Activated CD8-positive, alpha-beta T cell treated with anti-CD3 and anti-CD28 coated beads for 36 hours (primary cell): ENCODE data around the gene TTC4. TPM values are rescaled to one million over a fixed set of nuclear protein-coding genes. Genes with fewer than 3 reads are reported as not detected.

ENCODE experiments used
- ATAC-seq: fragments of 200-7000 bp; cut with Tn5 transposase; one replicate; pipeline ENCODE4 v1.10.0; 2021; ENCODE audit warnings: mild to moderate bottlenecking, moderate library complexity
- CTCF ChIA-PET: fragments of 350-600 bp; sonication (Branson Sonifier 250); formaldehyde crosslinking; loops from one replicate; lab custom pipeline; 2021; ENCODE audit warnings: antibody characterized with exemption; lab: Charles Lee
- POLR2A ChIA-PET: fragments of 350-600 bp; sonication (Branson Sonifier 250); formaldehyde crosslinking; loops from one replicate; lab custom pipeline; 2021; ENCODE audit warnings: antibody characterized with exemption; lab: Charles Lee
- DNase-seq: peaks from one replicate; pipeline ENCODE4 v3.0.0-alpha.2; 2020
- H3K27ac Mint-ChIP-seq: one replicate; pipeline ENCODE4 v1.8.0; 2021; ENCODE audit warnings: mild to moderate bottlenecking, mixed read lengths
- H3K27me3 Mint-ChIP-seq: one replicate; pipeline ENCODE4 v1.8.0; 2021; ENCODE audit warnings: mixed read lengths
- H3K36me3 Mint-ChIP-seq: one replicate; pipeline ENCODE4 v1.8.0; 2021; ENCODE audit warnings: low read depth, mixed read lengths
- H3K4me1 Mint-ChIP-seq: one replicate; pipeline ENCODE4 v1.8.0; 2021; ENCODE audit warnings: low read depth, mixed read lengths
- H3K4me3 Mint-ChIP-seq: one replicate; pipeline ENCODE4 v1.8.0; 2021; ENCODE audit warnings: mild to moderate bottlenecking, moderate library complexity, mixed read lengths
- H3K9me3 Mint-ChIP-seq: one replicate; pipeline ENCODE4 v1.8.0; 2021; ENCODE audit warnings: mixed read lengths
- intact Hi-C: fragments of 100-400 bp; cut with micrococcal nuclease; formaldehyde crosslinking; loops from one replicate; pipeline ENCODE4 v1.10.0; 2022
- total RNA-seq, 2 experiments: library from RNA; stranded (reverse); gene quantifications; one replicate each; pipeline ENCODE4 v1.2.3, GENCODE V29; 2021
- TF ChIP-seq, protein P1 (sequence below): fragments of 200-600 bp; IDR thresholded peaks from one replicate; pipeline ENCODE4 v1.8.0; 2022; ENCODE audit warnings: antibody characterized with exemption, mild to moderate bottlenecking

Gene TTC4
- total RNA-seq, 2 experiments from 2014 or later = 26.7 to 28.2 TPM

DNA sequence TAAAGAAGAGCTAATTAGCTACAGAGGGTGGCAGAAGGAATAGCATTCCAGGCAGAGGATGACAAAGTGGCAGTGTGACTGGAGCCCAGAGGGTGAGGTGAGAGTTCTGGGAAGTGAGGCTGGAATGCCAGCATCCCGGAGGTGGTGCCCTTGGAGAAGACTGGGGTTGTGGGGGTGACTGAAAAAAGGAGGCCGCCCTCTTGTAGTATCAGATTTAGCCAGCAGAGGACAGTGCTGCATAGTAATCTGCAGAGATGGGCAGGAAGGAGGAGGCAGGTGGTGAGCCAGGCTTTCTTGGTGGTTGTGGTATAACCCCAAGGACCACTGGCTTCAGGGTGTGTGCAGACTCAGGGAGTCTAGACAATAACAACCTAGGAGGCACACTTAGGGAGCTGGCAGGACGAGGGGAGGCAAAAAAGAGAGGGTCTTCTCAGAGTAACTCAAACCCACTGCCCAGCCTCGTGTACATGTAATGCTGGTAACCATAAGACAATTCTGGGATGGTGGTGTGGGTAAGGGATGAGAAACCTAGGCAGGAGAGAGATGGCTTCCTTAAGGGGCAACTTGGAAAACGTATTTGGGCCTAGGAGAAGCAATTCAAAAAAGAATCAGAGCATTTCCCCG, 43.6 kb upstream of the TTC4 start:
- intact Hi-C loops = loop anchor here (2.0 to 5.0 kb wide), 2 partner anchors 120 to 139 kb away; no protein-coding TSS in a partner anchor
- Mint-ChIP-seq H3K4me1 (peaks cover 4% of the 10 kb centered on the region), H3K27me3 (no peaks in the 10 kb centered on the region), H3K27ac (no peak overlapping the region), H3K4me3 (no peak overlapping the region), H3K36me3 (no peaks in the 10 kb centered on the region), H3K9me3 (no peaks in the 10 kb centered on the region)
- ATAC-seq (peak; percentile 99), DNase-seq (peak; percentile 85)
- ChIA-PET POLR2A (no interaction called here), CTCF (interaction anchor here (0.8 to 2.3 kb wide), 13 partner anchors 15 to 268 kb away, joined by 3 to 12 read pairs (median 4); partner anchors contain the start of gene TTC22)
- TF ChIP-seq, protein P1, sequence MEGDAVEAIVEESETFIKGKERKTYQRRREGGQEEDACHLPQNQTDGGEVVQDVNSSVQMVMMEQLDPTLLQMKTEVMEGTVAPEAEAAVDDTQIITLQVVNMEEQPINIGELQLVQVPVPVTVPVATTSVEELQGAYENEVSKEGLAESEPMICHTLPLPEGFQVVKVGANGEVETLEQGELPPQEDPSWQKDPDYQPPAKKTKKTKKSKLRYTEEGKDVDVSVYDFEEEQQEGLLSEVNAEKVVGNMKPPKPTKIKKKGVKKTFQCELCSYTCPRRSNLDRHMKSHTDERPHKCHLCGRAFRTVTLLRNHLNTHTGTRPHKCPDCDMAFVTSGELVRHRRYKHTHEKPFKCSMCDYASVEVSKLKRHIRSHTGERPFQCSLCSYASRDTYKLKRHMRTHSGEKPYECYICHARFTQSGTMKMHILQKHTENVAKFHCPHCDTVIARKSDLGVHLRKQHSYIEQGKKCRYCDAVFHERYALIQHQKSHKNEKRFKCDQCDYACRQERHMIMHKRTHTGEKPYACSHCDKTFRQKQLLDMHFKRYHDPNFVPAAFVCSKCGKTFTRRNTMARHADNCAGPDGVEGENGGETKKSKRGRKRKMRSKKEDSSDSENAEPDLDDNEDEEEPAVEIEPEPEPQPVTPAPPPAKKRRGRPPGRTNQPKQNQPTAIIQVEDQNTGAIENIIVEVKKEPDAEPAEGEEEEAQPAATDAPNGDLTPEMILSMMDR = peak; percentile 96

DNA sequence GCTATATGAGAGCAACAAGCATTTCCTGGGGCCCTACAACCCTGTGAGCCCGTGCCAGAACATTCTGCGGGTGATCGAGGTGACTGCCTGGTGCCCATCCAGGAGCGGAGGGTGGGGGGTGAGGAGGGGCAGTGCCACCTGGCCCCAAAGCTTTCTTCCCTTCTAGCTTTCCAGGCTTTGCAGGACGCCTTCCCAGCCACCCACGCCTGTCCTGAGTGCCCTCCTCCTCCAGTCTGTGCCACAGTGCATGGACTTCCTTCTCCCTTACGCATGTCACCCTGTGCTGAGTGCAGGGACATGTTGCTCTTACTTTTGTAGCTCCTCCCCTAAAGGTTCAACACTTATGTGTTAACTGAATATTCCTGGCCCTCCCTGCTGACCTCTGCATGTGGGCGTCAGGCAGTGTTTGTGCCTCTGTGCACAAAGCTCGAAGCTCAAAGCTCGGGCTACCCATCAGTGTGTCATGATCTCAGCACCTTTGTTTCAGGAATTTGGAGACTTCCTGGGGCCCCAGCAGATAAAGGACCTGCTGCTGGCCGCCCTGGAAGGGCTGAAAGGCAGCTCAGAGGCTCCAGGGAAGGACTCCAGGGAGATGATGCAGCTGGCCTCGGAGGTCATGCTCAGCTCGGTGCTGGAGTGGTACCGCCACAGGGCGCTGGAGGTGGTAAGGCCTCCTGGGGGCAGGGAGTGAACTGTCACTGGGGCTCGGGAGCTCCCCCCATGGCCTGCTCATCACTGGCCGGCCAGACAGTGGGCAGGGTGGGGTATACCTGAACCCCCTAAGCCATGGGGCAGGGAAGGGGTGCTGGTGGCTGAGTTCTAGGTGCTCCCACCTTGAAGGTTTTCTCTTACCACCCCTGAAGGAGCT, 36.7 kb upstream of the TTC4 start:
- H3K27me3 Mint-ChIP-seq = no peaks in the 10 kb centered on the region
- TF ChIP-seq, protein P1 = no peak
- DNase-seq (no peak), ATAC-seq (no peak)
- no peak overlapping the region for H3K4me3 Mint-ChIP-seq
- intact Hi-C loops = no loop called here
- ChIA-PET POLR2A (interaction anchor here (1.4 kb wide), 1 partner anchor 89 kb away, joined by 3 read pairs; no protein-coding TSS in a partner anchor), CTCF (interaction anchor here (0.9 to 1.9 kb wide), 3 partner anchors 21 to 123 kb away, joined by 3 to 5 read pairs (median 3); no protein-coding TSS in a partner anchor)
- no peaks in the 10 kb centered on the region for H3K9me3 Mint-ChIP-seq
- no peaks in the 10 kb centered on the region for H3K4me1 Mint-ChIP-seq
- H3K27ac Mint-ChIP-seq = no peak overlapping the region
- no peaks in the 10 kb centered on the region for H3K36me3 Mint-ChIP-seq

DNA sequence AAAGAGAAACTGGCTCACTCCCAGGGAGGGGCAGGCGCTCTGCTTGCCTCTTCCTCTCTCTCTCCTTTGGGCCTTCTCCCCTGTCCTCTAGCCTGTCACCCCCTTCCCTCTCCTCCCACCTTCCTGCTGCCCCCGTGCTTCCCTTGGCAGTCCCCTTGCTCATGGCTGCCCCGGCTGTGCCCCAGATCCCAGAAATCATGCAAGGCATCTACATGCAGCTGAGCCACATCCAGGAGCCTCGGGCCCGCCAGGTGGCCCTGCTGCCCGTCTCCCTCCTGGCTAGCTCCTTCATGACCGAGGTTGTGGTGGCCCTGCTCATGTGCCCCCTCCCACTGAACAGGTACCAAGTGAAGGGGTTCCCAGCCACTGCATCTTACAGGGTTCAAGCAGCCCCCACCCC, 36.0 kb upstream of the TTC4 start:
- no peaks in the 10 kb centered on the region for H3K27me3 Mint-ChIP-seq
- H3K4me3 Mint-ChIP-seq = no peak overlapping the region
- no peak overlapping the region for H3K27ac Mint-ChIP-seq
- H3K4me1 Mint-ChIP-seq = no peaks in the 10 kb centered on the region
- no peaks in the 10 kb centered on the region for H3K9me3 Mint-ChIP-seq
- TF ChIP-seq, protein P1 = no peak
- POLR2A ChIA-PET = interaction anchor here (1.4 kb wide), 1 partner anchor 88 kb away, joined by 3 read pairs; no protein-coding TSS in a partner anchor
- no peaks in the 10 kb centered on the region for H3K36me3 Mint-ChIP-seq
- intact Hi-C loops = no loop called here
- ATAC-seq = no peak
- CTCF ChIA-PET = interaction anchor here (0.9 to 1.9 kb wide), 3 partner anchors 21 to 122 kb away, joined by 3 to 5 read pairs (median 3); no protein-coding TSS in a partner anchor
- DNase-seq = no peak

DNA sequence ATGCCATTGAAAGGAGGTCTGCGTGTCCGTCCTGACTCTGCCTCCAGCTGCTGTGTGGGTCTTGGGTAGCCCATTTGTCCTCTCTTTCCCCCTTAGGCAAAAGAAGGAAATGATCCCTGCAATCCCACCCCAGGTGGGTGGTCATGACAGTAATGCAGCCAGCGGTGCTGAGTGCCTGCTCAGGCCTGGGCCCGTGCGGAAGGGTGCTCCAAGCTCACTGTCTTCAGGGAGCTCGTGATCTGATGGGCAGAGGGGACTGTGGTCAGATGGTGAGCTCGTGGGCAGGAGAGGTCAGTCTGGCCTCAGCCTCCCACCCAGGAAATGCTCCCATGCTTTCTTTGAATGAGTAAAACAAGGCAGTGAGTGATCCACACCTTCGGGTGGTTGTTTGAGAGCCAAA, 35.3 kb upstream of the TTC4 start:
- Mint-ChIP-seq H3K27ac (no peak overlapping the region), H3K36me3 (no peaks in the 10 kb centered on the region), H3K27me3 (no peaks in the 10 kb centered on the region), H3K4me1 (no peaks in the 10 kb centered on the region), H3K9me3 (no peaks in the 10 kb centered on the region), H3K4me3 (no peak overlapping the region)
- POLR2A ChIA-PET = interaction anchor here (1.3 kb wide), 1 partner anchor 20 kb away, joined by 3 read pairs; no protein-coding TSS in a partner anchor
- TF ChIP-seq, protein P1 = no peak
- intact Hi-C loops = no loop called here
- no peak for ATAC-seq
- CTCF ChIA-PET = interaction anchor here (1.4 to 1.9 kb wide), 2 partner anchors 111 to 121 kb away, joined by 3 to 5 read pairs; no protein-coding TSS in a partner anchor
- DNase-seq = no peak
